GM10847 (cell line): ENCODE results near the gene ITSN2.

Experiments used
- POLR2A ChIP-seq: IDR thresholded peaks from 2 replicates; pipeline ENCODE4 v1.6.1; 2011; ENCODE audit not compliant: insufficient read length; ENCODE audit errors: extremely low read depth

The ITSN2 gene

DNA sequence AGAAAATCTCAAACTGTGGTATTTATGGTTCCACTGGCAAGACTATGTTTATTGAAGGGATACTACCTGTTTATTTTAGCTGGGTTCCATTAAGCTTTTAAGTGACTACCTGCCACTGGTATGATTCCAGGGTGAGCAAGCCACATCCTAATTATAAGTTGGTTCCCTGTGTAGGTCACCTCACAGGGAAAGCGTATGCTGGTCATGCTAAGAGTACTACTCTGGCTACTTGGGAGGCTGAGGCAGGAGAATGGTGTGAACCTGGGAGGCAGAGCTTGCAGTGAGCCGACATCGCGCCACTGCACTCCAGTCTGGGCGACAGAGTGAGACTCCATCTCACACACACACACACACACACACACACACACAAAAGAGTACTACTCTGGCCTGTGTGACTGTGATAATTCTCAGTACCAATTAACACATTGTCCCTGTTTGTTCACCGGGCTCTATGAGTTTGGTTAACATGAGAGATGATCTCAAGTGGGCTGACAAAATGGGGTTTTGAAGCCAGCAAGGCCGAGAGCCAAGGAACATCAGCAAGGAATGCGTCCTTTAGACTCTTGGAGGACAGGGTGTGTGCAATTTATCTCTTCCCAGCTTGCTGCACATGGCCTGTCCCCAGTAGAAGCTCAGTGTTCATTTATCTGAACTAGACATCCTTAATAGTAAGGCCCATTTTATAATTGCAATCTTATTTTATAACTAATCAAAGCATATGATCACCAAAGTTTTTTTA is 15.2 kb upstream of the ITSN2 start:
- TF ChIP-seq POLR2A = no peak

DNA sequence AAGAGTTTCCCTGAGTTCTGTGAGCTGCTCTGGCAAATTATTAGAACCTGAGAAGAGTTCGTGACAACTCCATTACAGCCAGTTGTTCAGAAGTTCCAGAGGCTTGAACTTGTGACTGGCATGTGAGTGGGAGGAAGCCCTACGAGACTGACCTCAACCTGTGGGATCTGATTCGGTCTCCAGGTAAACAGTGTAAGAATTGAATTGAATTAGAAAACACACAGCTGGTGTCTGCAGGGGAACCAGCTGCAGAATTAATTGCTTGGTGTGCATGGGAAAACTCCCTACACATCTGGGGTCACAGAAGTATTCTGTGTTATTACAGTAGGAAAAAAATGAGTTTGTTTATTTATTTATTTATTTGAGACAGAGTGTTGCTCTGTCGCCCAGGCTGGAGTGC is 14.0 kb upstream of the ITSN2 start:
- no peak for TF ChIP-seq POLR2A

DNA sequence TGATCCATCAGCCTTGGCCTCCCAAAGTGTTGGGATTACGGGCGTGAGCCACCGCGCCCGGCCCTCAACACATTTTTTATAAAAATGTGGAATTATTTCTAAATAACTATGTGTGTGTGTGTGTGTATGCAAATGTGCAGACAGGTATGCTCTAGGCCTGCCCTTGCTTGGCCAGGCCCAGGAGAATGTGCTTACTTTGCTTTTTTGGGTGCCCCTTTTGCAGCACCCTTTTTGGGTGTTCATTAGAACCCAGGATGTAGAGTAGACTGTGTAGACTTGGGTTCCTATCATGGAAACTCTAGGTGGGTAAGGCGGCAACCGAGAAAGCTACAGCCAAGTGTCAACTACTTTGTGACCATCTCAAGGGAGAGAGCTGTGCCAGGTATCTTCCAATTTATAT is 11.7 kb upstream of the ITSN2 start:
- TF ChIP-seq POLR2A = no peak

DNA sequence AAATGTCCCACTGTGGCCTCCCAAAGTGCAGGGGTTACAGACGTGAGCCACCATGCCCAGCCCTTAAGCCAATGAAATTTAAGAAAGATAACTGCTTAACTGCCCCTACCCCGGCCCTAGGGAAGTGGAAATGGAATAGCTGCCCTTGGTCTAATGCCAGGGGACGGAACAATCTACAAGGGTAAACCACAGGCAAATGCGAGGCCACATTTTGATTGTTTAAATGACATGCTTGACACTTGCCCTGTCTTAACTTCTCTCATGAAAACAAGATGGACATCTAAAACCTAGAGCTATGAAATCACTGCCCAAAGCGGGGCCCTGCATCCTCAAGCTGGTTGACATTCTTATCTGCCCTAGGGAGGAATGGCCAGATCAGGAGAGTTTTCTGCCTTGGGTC is 5.5 kb upstream of the ITSN2 start:
- TF ChIP-seq POLR2A = no peak

DNA sequence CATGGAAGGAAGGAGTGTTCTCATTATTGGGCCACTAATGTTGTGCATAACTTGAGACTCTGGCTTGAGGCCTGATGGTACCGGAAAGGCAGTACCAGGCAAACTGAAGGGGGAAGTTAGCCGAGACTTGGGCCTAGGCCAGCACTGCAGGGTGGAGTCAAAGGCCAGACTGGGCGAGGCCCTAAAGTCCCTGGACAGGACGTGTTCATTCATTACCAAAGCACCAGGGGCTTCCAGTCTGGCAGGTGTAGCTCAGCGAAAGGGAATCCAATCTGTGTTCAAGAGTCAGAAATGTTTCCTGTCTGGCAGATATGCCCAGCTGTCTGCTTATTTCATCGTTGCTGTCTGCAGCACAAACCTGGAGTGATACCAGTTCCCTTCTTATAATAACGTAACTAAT is 4.7 kb upstream of the ITSN2 start:
- no peak for TF ChIP-seq POLR2A

DNA sequence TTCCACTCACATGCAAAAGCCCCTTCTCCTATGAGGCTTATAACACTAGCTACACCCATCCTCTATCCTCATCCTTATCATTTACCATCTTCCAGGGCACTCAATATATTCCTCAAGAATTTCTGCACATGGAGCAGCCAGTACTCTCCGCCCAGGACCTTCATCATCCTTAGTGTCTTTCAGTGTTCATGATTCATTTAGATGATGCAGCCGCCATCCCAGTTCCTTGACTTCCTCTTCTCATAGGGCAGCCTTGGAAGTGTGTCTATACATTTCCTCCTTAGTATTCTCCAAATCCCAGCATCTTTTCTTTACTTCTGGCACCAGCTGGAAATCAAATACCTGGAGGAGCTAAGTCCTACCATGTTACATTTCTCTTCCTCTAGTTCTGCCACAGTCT is 3.0 kb upstream of the ITSN2 start:
- TF ChIP-seq POLR2A = no peak

DNA sequence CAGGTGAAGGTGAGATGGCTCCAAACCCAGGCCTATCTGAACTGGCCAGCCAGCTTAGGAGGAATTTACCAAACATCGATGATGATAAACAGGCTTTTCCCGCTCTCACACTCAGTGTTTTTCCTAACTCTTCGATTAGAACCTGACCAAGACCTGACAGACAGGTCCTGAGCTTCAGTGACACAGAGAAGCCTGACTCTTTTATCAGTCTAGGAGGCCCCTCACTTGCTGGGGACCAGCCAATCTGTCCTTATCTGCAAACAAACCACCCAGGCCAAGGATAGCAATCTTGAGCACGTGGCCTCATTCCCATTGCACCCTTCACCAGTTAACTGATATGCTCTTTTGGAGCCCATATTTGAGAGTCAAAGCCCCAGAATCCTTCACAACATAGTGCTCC is 1.9 kb upstream of the ITSN2 start:
- no peak for TF ChIP-seq POLR2A

DNA sequence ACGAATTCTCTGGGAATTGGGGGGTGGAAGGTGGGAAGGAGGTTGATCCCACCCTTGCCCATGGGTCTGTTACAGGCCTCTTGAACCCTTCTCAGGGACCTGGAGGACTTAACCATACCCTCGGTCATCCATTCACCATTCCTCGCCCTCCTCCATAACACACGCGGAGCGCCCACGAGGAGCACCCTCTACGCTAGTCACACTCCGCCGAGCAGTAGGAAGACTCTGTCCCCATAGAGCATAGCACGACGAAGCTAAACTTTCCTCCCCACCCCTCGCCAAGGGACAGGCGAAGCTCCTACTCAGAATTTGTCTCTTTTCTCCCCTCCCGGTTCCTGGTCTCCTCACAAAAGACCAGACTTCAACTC is 611 bp upstream of the ITSN2 start:
- no peak for TF ChIP-seq POLR2A

DNA sequence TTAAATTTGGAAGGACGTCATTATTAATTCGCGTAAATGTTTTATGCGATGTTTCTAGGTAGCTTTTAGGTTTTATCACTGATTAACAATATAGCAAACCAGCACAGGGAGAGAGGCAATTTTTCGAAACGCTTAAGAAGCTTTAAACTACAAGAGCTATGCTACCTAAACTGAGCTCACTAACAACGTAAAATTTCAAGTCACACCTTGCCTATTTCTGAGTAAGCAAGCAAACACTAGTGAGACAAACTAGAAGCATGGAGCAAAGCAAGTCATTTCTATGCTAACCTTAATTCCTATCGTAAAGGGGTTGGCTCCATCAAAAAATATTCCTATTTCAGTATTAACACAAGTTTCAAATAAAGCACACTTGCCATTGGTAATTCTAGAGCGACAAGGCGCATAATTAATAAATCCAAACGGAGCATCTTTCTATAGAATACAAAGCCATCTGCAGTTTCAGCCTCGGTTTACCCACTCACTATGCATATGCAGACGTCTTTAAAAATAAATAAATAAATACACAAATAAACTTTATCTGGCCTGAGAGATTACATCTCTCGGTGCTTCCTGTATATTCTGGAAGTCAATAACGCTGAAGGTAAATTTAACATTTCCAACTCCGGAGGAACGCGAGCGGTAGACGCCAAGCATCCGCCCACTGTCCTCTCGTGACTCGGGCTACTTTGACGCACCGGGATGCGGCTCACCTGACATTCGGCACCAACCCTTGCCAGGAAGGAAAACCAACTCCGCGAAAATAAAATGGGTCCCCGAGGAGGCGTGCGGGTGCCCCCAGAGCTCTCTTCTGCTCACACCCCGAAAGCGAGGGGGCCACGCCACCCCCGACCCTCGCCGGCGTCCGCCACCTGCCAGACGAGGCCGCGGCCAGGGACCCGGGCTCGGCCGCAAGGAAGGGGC is 947 bp downstream of the ITSN2 start:
- no peak for TF ChIP-seq POLR2A

DNA sequence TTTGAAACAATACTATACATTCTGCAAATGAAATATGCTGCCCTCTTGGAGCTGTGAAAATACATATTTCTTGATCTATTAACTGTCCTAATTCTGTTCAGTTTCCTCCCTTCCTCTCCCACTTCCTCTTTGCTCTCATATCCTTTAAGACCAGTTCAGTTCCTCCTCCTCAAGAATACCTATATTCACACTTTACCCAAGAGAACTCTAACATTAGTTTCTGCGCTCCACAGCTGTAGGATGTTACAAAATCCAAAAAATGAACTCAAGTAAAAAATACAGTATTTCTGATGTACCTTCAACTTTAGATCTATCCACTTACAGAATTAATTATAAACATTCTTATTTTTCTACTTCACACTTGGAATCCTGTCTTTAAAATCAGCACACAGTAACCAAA is 5.4 kb downstream of the ITSN2 start:
- TF ChIP-seq POLR2A = no peak

DNA sequence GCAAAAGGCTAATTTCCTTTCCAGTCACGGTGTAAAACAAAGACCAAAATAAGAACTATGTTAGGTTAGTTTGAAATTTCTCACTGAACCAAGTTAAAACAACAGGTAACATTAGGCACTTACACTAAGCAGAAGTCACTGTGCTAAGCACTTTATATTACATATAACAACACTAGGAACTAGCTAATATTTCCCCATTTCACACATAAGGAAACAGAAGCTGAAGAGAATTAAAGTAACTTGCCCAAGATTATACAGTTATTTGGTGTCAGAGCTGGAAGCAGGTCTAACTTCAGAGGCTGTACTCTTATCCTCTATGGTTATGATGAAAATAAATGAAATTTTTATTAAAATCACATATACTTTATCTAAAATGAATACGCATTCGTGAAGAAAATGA is 5.9 kb downstream of the ITSN2 start:
- TF ChIP-seq POLR2A = no peak

DNA sequence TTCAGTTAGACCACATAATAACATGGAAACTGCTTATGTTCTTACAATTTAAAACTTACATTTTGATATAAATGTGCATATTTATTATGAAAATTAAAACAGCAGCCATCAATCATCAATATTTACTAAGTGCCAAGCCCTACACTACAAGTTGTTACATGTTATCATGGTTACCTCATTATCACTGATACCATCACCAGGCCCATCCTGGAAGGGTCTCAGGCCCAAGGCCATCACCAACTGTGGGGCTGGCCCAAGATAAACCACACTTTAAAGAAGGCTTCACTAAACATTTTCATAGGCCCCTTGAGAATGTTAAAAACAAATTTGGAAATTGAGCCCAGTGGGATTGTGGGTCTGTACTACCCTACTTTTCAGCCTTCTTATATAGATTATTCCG is 6.4 kb downstream of the ITSN2 start:
- TF ChIP-seq POLR2A = no peak

DNA sequence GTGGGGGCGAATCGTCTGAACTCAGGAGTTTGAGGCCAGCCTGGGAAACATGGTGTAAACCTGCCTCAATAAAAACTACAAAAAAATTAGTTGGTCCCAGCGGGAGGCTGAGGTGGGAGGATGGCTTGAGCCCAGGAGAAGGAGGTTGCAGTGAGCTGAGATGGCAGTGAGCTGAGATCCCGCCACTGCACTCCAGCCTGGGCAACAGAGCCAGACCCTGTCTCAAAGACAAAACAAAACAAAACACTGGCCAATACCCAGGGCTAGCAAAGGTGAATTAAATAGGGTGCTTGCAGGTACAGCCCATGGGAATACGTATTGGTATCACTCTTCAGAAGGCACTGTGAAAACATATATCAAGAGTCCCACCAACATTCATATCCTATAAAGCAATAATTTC is 7.0 kb downstream of the ITSN2 start:
- no peak for TF ChIP-seq POLR2A

DNA sequence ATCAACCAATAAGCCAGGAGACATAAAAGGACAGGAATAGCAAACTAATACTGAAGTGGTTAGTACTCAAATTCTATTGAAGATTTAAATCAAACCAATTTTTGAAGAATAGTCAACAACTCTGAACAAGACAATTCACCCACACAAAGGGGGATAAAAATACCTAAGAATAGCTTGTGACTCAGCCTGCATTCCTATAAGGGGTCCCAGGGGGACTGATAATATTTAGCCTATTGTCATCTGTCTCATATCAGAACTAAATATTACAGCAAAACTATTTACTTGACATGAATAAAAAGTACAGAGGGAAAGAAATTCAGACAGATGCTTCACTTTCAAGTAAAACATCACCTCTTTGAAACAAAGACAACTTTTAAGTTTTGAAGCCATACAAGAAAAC is 7.7 kb downstream of the ITSN2 start:
- no peak for TF ChIP-seq POLR2A

DNA sequence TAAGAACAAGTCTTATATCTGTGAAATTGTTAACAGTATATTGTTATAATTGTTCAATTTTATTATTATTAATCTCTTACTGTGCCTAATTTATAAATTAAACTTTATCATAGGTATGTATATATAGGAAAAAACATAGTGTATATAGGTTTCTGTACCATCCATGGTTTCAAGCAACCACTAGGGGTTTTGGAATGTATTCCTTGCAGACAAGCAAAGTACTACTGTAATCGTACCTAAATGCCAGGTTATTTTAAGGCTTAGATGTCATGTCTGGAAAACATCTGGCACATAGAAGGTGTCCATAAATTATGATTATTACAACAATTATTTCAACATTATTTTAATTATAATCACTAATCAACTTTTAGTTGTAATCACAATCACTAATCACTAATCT is 8.4 kb downstream of the ITSN2 start:
- no peak for TF ChIP-seq POLR2A

DNA sequence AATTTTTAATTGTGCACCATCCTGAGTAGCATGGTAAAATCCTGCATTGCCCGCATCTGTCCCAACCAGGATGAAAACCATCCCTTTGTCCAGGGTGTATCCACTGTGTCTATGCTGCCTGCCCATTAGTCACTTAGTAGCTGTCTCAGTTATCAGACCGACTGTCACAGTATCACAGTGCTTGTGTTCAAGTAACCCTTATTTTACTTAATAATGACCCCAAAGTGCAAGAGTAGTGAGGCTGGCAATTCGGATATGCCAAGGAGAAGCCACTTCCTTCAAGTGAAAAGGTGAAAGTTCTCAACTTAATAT is 8.8 kb downstream of the ITSN2 start:
- TF ChIP-seq POLR2A = no peak

DNA sequence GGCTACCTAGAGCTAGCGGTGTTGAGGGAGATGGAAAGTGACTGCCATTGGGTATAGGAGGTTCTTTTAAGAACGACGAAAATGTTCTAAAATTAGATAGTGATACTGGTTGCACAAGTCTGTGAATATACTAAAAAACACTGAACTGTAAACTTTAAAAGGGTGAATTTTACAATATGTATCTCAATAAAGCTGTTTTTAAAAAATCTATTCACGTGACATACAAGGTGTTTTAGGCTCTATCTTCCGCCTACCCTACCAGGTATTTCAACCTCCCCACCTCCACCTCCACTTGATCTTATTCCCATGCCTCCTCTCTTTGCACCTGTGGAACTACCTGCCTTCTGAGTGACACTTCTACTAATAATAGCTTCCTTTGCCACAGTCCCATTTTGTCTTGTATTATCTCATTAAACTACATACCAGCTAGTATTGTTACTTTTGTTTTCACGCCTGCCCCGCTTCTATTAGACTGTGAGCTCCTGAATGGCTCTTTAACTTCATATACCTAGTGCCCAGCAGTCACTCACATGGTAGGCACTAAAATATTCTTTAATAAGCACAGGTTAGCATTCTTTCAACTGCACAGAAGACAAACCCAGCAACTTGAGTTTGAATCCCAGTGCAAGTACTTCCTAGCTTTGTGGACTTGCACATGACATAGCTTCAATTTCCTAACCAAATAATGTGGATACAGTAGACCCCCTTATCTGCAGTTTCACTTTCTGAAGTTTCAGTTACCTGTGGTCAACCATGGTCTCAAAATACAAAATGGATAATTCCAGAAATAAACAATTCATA is 9.3 kb downstream of the ITSN2 start:
- TF ChIP-seq POLR2A = no peak

DNA sequence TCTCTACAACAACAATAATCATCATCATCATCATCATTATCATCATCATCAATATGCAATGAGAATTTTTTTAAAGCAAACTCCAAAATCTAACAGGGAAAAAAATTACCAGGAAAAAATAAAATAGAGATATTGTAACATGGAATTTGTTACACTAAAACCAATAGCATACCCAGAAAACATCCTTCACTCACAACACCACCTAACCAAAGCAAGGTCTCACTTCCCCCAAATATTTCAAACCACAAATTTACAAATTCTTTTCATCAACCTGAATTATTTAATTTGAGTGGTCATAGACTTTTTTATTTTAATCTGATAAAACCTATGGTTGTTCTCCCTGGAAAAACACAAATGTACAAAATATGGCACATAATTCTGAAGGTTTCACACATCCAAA is 11.2 kb downstream of the ITSN2 start:
- no peak for TF ChIP-seq POLR2A
